HepG2 (cell line): ENCODE measurements around the gene CEP131. TPM values are rescaled to one million over a fixed set of nuclear protein-coding genes. Genes with fewer than 3 reads are reported as not detected.

Source experiments
- ATAC-seq: fragments of 200-7000 bp; cut with Tn5 transposase; 3 replicates; pipeline ENCODE4 v1.9.1; 2020; ENCODE audit warnings: mild to moderate bottlenecking, moderate library complexity
- BruUV-seq: library from RNA; stranded (reverse); fragments of 400-500 nt; replicated peaks from 2 replicates; lab custom pipeline; 2021; lab: Mats Ljungman, UMichigan
- CTCF ChIA-PET: fragments of 300-600 bp; formaldehyde crosslinking; extraction: SDS; loops from one replicate; lab custom pipeline; 2021; ENCODE audit warnings: low total read pairs, inconsistent platforms, low intra/inter-chr PET ratio; lab: Yijun Ruan, JAX
- POLR2A ChIA-PET: fragments of 350-600 bp; sonication (Branson Sonifier 250); formaldehyde crosslinking; loops from one replicate; lab custom pipeline; 2020; ENCODE audit warnings: antibody characterized with exemption, inconsistent platforms; lab: Yijun Ruan, JAX
- DNase-seq: peaks from one replicate; pipeline ENCODE4 v3.0.0-alpha.2; 2015; ENCODE audit warnings: low spot score
- FAIRE-seq: peaks from 3 replicates; lab custom pipeline; 2011; peaks lifted over from hg19 to GRCh38; lab: Jason Lieb, UNC
- H2AFZ ChIP-seq: one replicate; pipeline ENCODE4 v1.6.1; 2011; ENCODE audit warnings: low read length, inconsistent platforms
- H3K27ac ChIP-seq: fragments of 300-600 bp; 3 replicates; pipeline ENCODE4 v1.8.0; 2011; ENCODE audit warnings: mixed run types, mild to moderate bottlenecking, mixed read lengths, low read length, inconsistent platforms; ENCODE audit not compliant: insufficient read depth; ENCODE audit errors: extremely low read length
- H3K27me3 ChIP-seq, 2 experiments: fragments of 200-600 bp in 1 of 2; 2 replicates in 1 of 2; 3 replicates in 1 of 2; pipeline versions ENCODE4 v1.6.0 to v1.8.0; 2011; ENCODE audit warnings: low read length in 2 of 2, mild to moderate bottlenecking in 2 of 2, moderate library complexity in 2 of 2, inconsistent platforms in 1 of 2; ENCODE audit not compliant: insufficient read depth in 2 of 2, control insufficient read depth in 1 of 2
- H3K36me3 ChIP-seq, 2 experiments: fragments of 200-600 bp in 1 of 2; replicated peaks in 1 of 2; 2 replicates in 1 of 2; 3 replicates in 1 of 2; pipeline versions ENCODE4 v1.5.1 to v1.8.0; 2011; ENCODE audit warnings: low read length in 2 of 2, inconsistent platforms in 1 of 2; ENCODE audit not compliant: insufficient read depth in 2 of 2, control insufficient read depth in 1 of 2
- H3K4me1 ChIP-seq: 2 replicates; pipeline ENCODE4 v1.5.1; 2012; ENCODE audit warnings: low read length, inconsistent platforms; ENCODE audit not compliant: insufficient read depth
- H3K4me2 ChIP-seq: 2 replicates; pipeline ENCODE4 v1.6.0; 2011; ENCODE audit warnings: low read depth, low read length, inconsistent platforms
- H3K4me3 ChIP-seq, 3 experiments: fragments of 200-600 bp in 1 of 3; sonication (generic), shearing (Covaris generic) in 1 of 3; replicated peaks in 1 of 3; 2 replicates each; pipeline ENCODE4 v1.5.1; 2011 to 2016; ENCODE audit warnings: low read length in 3 of 3, inconsistent platforms in 2 of 3, low read depth in 2 of 3, mild to moderate bottlenecking in 2 of 3, control low read depth in 1 of 3, mixed read lengths in 1 of 3; ENCODE audit not compliant: insufficient read depth in 1 of 3
- H3K79me2 ChIP-seq: one replicate; pipeline ENCODE4 v1.6.1; 2011; ENCODE audit warnings: low read length, inconsistent platforms; ENCODE audit not compliant: insufficient read depth
- H3K9ac ChIP-seq: 2 replicates; pipeline ENCODE4 v1.6.0; 2011; ENCODE audit warnings: mild to moderate bottlenecking, low read depth, low read length, inconsistent platforms; ENCODE audit not compliant: insufficient read depth
- H3K9me3 ChIP-seq: 2 replicates; pipeline ENCODE4 v1.5.1; 2012; ENCODE audit warnings: mild to moderate bottlenecking, low read length
- H4K20me1 ChIP-seq: 2 replicates; pipeline ENCODE4 v1.6.0; 2011; ENCODE audit warnings: inconsistent platforms, mild to moderate bottlenecking, low read length, moderate library complexity; ENCODE audit not compliant: insufficient read depth
- AKAP8 ChIP-seq: sonication (generic); formaldehyde crosslinking; IDR thresholded peaks from 2 replicates; pipeline ENCODE4 v1.5.1; 2020; ENCODE audit warnings: mild to moderate bottlenecking, missing genetic modification reagents
- DR1 ChIP-seq: sonication (generic); formaldehyde crosslinking; IDR thresholded peaks from 2 replicates; pipeline ENCODE4 v1.8.0; 2021; ENCODE audit warnings: mild to moderate bottlenecking, missing genetic modification reagents, inconsistent platforms
- GATAD1 ChIP-seq: IDR thresholded peaks from 2 replicates; pipeline ENCODE4 v1.6.1; 2016; ENCODE audit warnings: missing genetic modification reagents, missing compliant biosample characterization
- HHEX ChIP-seq: IDR thresholded peaks from 2 replicates; pipeline ENCODE4 v1.6.1; 2016; ENCODE audit warnings: control low read depth
- MATR3 ChIP-seq: sonication (generic); formaldehyde crosslinking; IDR thresholded peaks from 2 replicates; pipeline ENCODE4 v1.4.0; 2020; ENCODE audit warnings: missing genetic modification reagents
- MLX ChIP-seq: IDR thresholded peaks from 2 replicates; pipeline ENCODE4 v1.6.1; 2016
- NKX3-1 ChIP-seq: sonication (generic); formaldehyde crosslinking; IDR thresholded peaks from 2 replicates; pipeline ENCODE4 v1.5.0; 2020; ENCODE audit warnings: missing genetic modification reagents
- PAXIP1 ChIP-seq: sonication (generic); formaldehyde crosslinking; conservative IDR thresholded peaks from 2 replicates; pipeline ENCODE4 v1.4.0; 2020; ENCODE audit warnings: mild to moderate bottlenecking, missing genetic modification reagents, moderate library complexity
- SMAD9 ChIP-seq: sonication (generic); formaldehyde crosslinking; IDR thresholded peaks from 2 replicates; pipeline ENCODE4 v1.5.1; 2020; ENCODE audit warnings: mild to moderate bottlenecking, missing genetic modification reagents
- SOX6 ChIP-seq, 2 experiments: fragments of 450-650 bp in 1 of 2; sonication (generic) in 1 of 2; formaldehyde crosslinking in 1 of 2; IDR thresholded peaks; 2 replicates each; pipeline versions ENCODE4 v1.4.0 to v1.6.1; 2017 to 2020; ENCODE audit warnings: antibody characterized with exemption in 1 of 2, mild to moderate bottlenecking in 1 of 2, missing genetic modification reagents in 1 of 2
- THAP8 ChIP-seq: sonication (generic); formaldehyde crosslinking; IDR thresholded peaks from 2 replicates; pipeline ENCODE4 v1.5.1; 2020; ENCODE audit warnings: missing genetic modification reagents, mild to moderate bottlenecking, borderline replicate concordance
- ZNF550 ChIP-seq: sonication (generic); formaldehyde crosslinking; IDR thresholded peaks from 2 replicates; pipeline ENCODE4 v1.4.0; 2020; ENCODE audit warnings: mild to moderate bottlenecking, missing genetic modification reagents, borderline replicate concordance
- WGBS: methylation state at CpG from one replicate; pipeline ENCODE4 v1.1.6; 2017; ENCODE audit warnings: low lambda C conversion rate; 5-methylcytosine and 5-hydroxymethylcytosine counted together
- in situ Hi-C: cut with HindIII; loops from 2 replicates; pipeline ENCODE4 v1.10.0; 2017; ENCODE audit warnings: low pct_unique_long_range_greater_than_20kb; ENCODE audit not compliant: extremely low pct_ligation_motif_present
- intact Hi-C: fragments of 100-400 bp; cut with micrococcal nuclease; formaldehyde crosslinking; loops from one replicate; pipeline ENCODE4 v1.10.0; 2022; ENCODE audit not compliant: unreplicated experiment
- polyA plus RNA-seq, 8 experiments: library from polyadenylated mRNA; depleted of rRNA in 3 of 8; stranded (reverse) in 7 of 8; unstranded in 1 of 8; fragments of >200 nt; fragmentation: Illumina TruSeq in 4 of 8; extraction: Trizol in 4 of 8; gene quantifications; 2 replicates each; pipeline versions ENCODE4 v1.2.1 to v1.2.3, GENCODE V29; 2011 to 2016; ENCODE audit warnings: low read depth in 4 of 8, missing spikeins in 1 of 8, mixed read lengths in 1 of 8; ENCODE audit not compliant: insufficient read depth in 1 of 8
- total RNA-seq, 5 experiments: library from RNA; depleted of rRNA; stranded (reverse); fragments of >200 nt; fragmentation: Illumina TruSeq; extraction: Trizol; gene quantifications; 2 replicates each; pipeline ENCODE4 v1.2.3, GENCODE V29; 2016; ENCODE audit warnings: low read depth in 1 of 5

The CEP131 gene
- total and polyA plus RNA-seq, 2 of the 13 experiments (the other 11 are each of a cell fraction or from before 2014, with no cell fraction given), result 5.0 to 16.8 TPM

- POLR2A ChIA-PET, result no interaction called here
- DNase-seq (no peak), FAIRE-seq (no peak)
- H3K4me3 ChIP-seq, result no peak overlapping the region
- H3K79me2 ChIP-seq, result no peaks in the 10 kb centered on the region
- intact Hi-C loops, result no loop called here
- peaks cover 5 to 14% of the 10 kb centered on the region in 2 experiments; a peak in 2 of 5 replicates for H3K27me3 ChIP-seq
- no TSS peak for BruUV-seq
- H4K20me1 ChIP-seq, result no peaks in the 10 kb centered on the region
- H3K27ac ChIP-seq, result no peak overlapping the region
- TF ChIP-seq THAP8 (CRISPR knock-in tag) (no peak), GATAD1 (CRISPR knock-in tag) (no peak), DR1 (no peak), MLX (CRISPR knock-in tag) (no peak), SOX6 (IDR thresholded peaks at IDR 0.05) (no peak), SOX6 (CRISPR knock-in tag; IDR thresholded peaks at IDR 0.05) (no peak), HHEX (CRISPR knock-in tag) (no peak), NKX3-1 (CRISPR knock-in tag) (no peak), PAXIP1 (CRISPR knock-in tag) (no peak), AKAP8 (CRISPR knock-in tag) (no peak), MATR3 (CRISPR knock-in tag) (no peak), ZNF550 (no peak), SMAD9 (no peak)
- TF ChIP-seq, all 625 proteins: peak for 0
- CTCF ChIA-PET, result interaction anchor here (2.2 kb wide), 1 partner anchor 47 kb away, joined by 11 read pairs; no protein-coding TSS in a partner anchor
- Histone ChIP-seq H3K9ac (no peak overlapping the region), H2AFZ (no peak overlapping the region), H3K4me1 (peaks cover 24% of the 10 kb centered on the region), H3K9me3 (no peaks in the 10 kb centered on the region), H3K4me2 (no peak overlapping the region), H3K36me3 (peaks cover 3 to 4% of the 10 kb centered on the region in 2 experiments; a peak in 2 of 5 replicates)
- in situ Hi-C loops, result no loop called here
- ATAC-seq, result no peak
- 95% methylated on average over 11 of the region's 12 CpGs for WGBS
Measured at GRCh38 chr17:81188491-81188840, 34.3 kb downstream of the CEP131 start.
